Epithelial cell of prostate (primary cell): Measurements from ENCODE around the gene CNIH3.

ENCODE experiments used
- DNase-seq: peaks from one replicate; pipeline ENCODE4 v3.0.0-alpha.2; 2011; ENCODE audit warnings: low read depth, low spot score
- H3K27ac ChIP-seq: fragments of 450-650 bp; 2 replicates; pipeline ENCODE4 v1.5.1; 2017; ENCODE audit warnings: mild to moderate bottlenecking

Gene CNIH3

GRCh38 chr1:224639426-224639975 lies 23.4 kb downstream of the CNIH3 start:
- H3K27ac ChIP-seq, result no peak overlapping the region
- no peak for DNase-seq

GRCh38 chr1:224640018-224640417 lies 23.9 kb downstream of the CNIH3 start:
- no peak for DNase-seq
- H3K27ac ChIP-seq, result no peak overlapping the region

- DNase-seq, result no peak
- H3K27ac ChIP-seq, result no peak overlapping the region
Observed at GRCh38 chr1:224640587-224640986, 24.5 kb downstream of the CNIH3 start.

GRCh38 chr1:224641030-224641429 lies 24.9 kb downstream of the CNIH3 start:
- no peak overlapping the region for H3K27ac ChIP-seq
- DNase-seq, result no peak

- H3K27ac ChIP-seq, result no peak overlapping the region
- no peak for DNase-seq
Observed at GRCh38 chr1:224643653-224644052, 27.5 kb downstream of the CNIH3 start.

- no peak for DNase-seq
- H3K27ac ChIP-seq, result no peak overlapping the region
Observed at GRCh38 chr1:224644553-224645154, 28.5 kb downstream of the CNIH3 start.

- no peak for DNase-seq
- H3K27ac ChIP-seq, result no peak overlapping the region
Observed at GRCh38 chr1:224647449-224647848, 31.3 kb downstream of the CNIH3 start.

GRCh38 chr1:224650290-224650689 lies 34.2 kb downstream of the CNIH3 start:
- no peak overlapping the region for H3K27ac ChIP-seq
- DNase-seq, result no peak

GRCh38 chr1:224651188-224651587 lies 35.1 kb downstream of the CNIH3 start:
- no peak for DNase-seq
- no peak overlapping the region for H3K27ac ChIP-seq

GRCh38 chr1:224656392-224656791 lies 40.3 kb downstream of the CNIH3 start:
- DNase-seq, result no peak
- H3K27ac ChIP-seq, result no peak overlapping the region

GRCh38 chr1:224660074-224660473 lies 44.0 kb downstream of the CNIH3 start:
- no peak overlapping the region for H3K27ac ChIP-seq
- DNase-seq, result no peak

- no peak overlapping the region for H3K27ac ChIP-seq
- no peak for DNase-seq
Observed at GRCh38 chr1:224662870-224663269, 46.8 kb downstream of the CNIH3 start.

- no peak for DNase-seq
- no peak overlapping the region for H3K27ac ChIP-seq
Observed at GRCh38 chr1:224665016-224665415, 48.9 kb downstream of the CNIH3 start.

- DNase-seq, result no peak
- no peak overlapping the region for H3K27ac ChIP-seq
Observed at GRCh38 chr1:224666078-224666477, 50.0 kb downstream of the CNIH3 start.

GRCh38 chr1:224666913-224667312 lies 50.8 kb downstream of the CNIH3 start:
- H3K27ac ChIP-seq, result no peak overlapping the region
- DNase-seq, result no peak

GRCh38 chr1:224668984-224669383 lies 52.9 kb downstream of the CNIH3 start:
- H3K27ac ChIP-seq, result no peak overlapping the region

GRCh38 chr1:224669403-224669802 lies 53.3 kb downstream of the CNIH3 start:
- DNase-seq, result no peak
- no peak overlapping the region for H3K27ac ChIP-seq

More at GRCh38 chr1:224668984-224669383, 52.9 kb downstream of the CNIH3 start:
- no peak for DNase-seq

GRCh38 chr1:224670506-224670905 lies 54.4 kb downstream of the CNIH3 start:
- H3K27ac ChIP-seq, result no peak overlapping the region
- no peak for DNase-seq

GRCh38 chr1:224671076-224671475 lies 55.0 kb downstream of the CNIH3 start:
- no peak overlapping the region for H3K27ac ChIP-seq
- DNase-seq, result no peak

- no peak overlapping the region for H3K27ac ChIP-seq
- DNase-seq, result no peak
Observed at GRCh38 chr1:224673141-224673540, 57.0 kb downstream of the CNIH3 start.

GRCh38 chr1:224675590-224675989 lies 59.5 kb downstream of the CNIH3 start:
- no peak for DNase-seq
- no peak overlapping the region for H3K27ac ChIP-seq

GRCh38 chr1:224676551-224676950 lies 60.4 kb downstream of the CNIH3 start:
- H3K27ac ChIP-seq, result no peak overlapping the region
- DNase-seq, result no peak
